PFSK-1 (cell line): Measurements from ENCODE around the gene SYNDIG1.

ENCODE experiments used
- FOXP2 ChIP-seq: optimal IDR thresholded peaks from 2 replicates; pipeline ENCODE3; 2011; ENCODE audit warnings: borderline replicate concordance, control low read depth, inconsistent platforms; ENCODE audit not compliant: insufficient read depth; ENCODE audit errors: extremely low read length, extremely low read depth
- POLR2AphosphoS5 ChIP-seq: IDR thresholded peaks from 2 replicates; pipeline ENCODE4 v1.6.1; 2012; ENCODE audit warnings: low read depth, mild to moderate bottlenecking, control low read depth, low read length, moderate library complexity
- REST ChIP-seq, 2 experiments: IDR thresholded peaks; 2 replicates each; pipeline versions ENCODE4 v1.6.1 to v1.8.0; 2011 to 2012; ENCODE audit warnings: low read depth in 2 of 2, low read length in 2 of 2, control low read depth in 1 of 2, inconsistent platforms in 1 of 2, mild to moderate bottlenecking in 1 of 2, moderate library complexity in 1 of 2; ENCODE audit not compliant: insufficient read depth in 1 of 2
- SIN3A ChIP-seq: IDR thresholded peaks from 2 replicates; pipeline ENCODE4 v1.6.1; 2012; ENCODE audit warnings: mild to moderate bottlenecking, low read length, moderate library complexity, borderline replicate concordance; ENCODE audit not compliant: insufficient read depth
- TAF1 ChIP-seq: IDR thresholded peaks from 2 replicates; pipeline ENCODE4 v1.6.1; 2012; ENCODE audit warnings: low read length, control low read depth, borderline replicate concordance; ENCODE audit not compliant: insufficient read depth

Gene SYNDIG1

GRCh38 chr20:24676353-24676977 is 207.0 kb downstream of the SYNDIG1 start:
- TF ChIP-seq TAF1, result no peak
- TF ChIP-seq REST (IDR thresholded peaks at IDR 0.05; ENCODE audit: insufficient read depth in 1 of 2, low read depth in 2 of 2, low read length in 2 of 2), result no peak
- no peak for TF ChIP-seq POLR2AphosphoS5
- TF ChIP-seq SIN3A, result no peak
- TF ChIP-seq FOXP2, result no peak

GRCh38 chr20:24676978-24677370 is 207.5 kb downstream of the SYNDIG1 start:
- TF ChIP-seq REST (IDR thresholded peaks at IDR 0.05; ENCODE audit: insufficient read depth in 1 of 2, low read depth in 2 of 2, low read length in 2 of 2) (no peak), FOXP2 (no peak), SIN3A (no peak), POLR2AphosphoS5 (no peak), TAF1 (no peak)

GRCh38 chr20:24677626-24678315 is 208.3 kb downstream of the SYNDIG1 start:
- no peak for TF ChIP-seq TAF1
- TF ChIP-seq REST (IDR thresholded peaks at IDR 0.05; ENCODE audit: insufficient read depth in 1 of 2, low read depth in 2 of 2, low read length in 2 of 2), result no peak
- no peak for TF ChIP-seq SIN3A
- no peak for TF ChIP-seq FOXP2
- no peak for TF ChIP-seq POLR2AphosphoS5

GRCh38 chr20:24678351-24679106 is 209.1 kb downstream of the SYNDIG1 start:
- TF ChIP-seq FOXP2, result no peak
- no peak for TF ChIP-seq TAF1
- TF ChIP-seq POLR2AphosphoS5, result no peak
- no peak for TF ChIP-seq SIN3A
- TF ChIP-seq REST (IDR thresholded peaks at IDR 0.05; ENCODE audit: insufficient read depth in 1 of 2, low read depth in 2 of 2, low read length in 2 of 2), result no peak
